GM12892 (cell line): ENCODE measurements around the gene COX6B2.
"Not testable (repeated sequence)": the region's sequence is repeated elsewhere in the genome, so short reads cannot be mapped to it uniquely, and the experiment has no call there.

Source experiments
- POLR2A ChIP-seq: IDR thresholded peaks from 2 replicates; pipeline ENCODE4 v1.6.1; 2011; ENCODE audit warnings: low read depth, low read length, control low read depth
- TAF1 ChIP-seq: IDR thresholded peaks from 2 replicates; pipeline ENCODE4 v1.6.1; 2011; ENCODE audit warnings: low read depth, mild to moderate bottlenecking, control low read depth, low read length, borderline replicate concordance

GRCh38 chr19:55401390-55401789, 46.9 kb upstream of the COX6B2 start:
- TF ChIP-seq POLR2A, TAF1: not testable (repeated sequence)
